ENCODE measurements around the gene PEF1. TPM values are rescaled to one million over a fixed set of nuclear protein-coding genes. Genes with fewer than 3 reads are reported as not detected.

Gene PEF1
- polyA plus RNA-seq, 1 donor: 38.3 TPM

DNA sequence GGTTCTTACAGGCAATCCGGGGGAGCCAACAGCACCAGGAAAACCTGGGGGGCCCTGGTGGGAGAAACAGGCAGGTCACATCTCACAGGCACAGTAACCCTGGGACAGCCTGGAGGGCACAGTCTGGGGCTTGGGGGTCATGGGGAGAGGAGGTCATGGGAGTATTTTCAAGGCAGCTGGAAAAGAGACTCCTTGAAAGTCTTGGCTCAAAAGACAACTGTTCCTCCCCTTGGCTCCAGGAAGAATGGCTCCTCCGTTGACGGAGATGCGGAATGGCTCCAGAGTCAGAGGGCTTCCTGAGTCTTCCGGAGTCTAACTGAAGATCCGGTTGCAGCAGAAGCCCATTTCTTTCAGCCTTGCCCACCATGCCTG lies 25.9 kb upstream of the PEF1 start:
- DNase-seq: peak; percentile 58

DNA sequence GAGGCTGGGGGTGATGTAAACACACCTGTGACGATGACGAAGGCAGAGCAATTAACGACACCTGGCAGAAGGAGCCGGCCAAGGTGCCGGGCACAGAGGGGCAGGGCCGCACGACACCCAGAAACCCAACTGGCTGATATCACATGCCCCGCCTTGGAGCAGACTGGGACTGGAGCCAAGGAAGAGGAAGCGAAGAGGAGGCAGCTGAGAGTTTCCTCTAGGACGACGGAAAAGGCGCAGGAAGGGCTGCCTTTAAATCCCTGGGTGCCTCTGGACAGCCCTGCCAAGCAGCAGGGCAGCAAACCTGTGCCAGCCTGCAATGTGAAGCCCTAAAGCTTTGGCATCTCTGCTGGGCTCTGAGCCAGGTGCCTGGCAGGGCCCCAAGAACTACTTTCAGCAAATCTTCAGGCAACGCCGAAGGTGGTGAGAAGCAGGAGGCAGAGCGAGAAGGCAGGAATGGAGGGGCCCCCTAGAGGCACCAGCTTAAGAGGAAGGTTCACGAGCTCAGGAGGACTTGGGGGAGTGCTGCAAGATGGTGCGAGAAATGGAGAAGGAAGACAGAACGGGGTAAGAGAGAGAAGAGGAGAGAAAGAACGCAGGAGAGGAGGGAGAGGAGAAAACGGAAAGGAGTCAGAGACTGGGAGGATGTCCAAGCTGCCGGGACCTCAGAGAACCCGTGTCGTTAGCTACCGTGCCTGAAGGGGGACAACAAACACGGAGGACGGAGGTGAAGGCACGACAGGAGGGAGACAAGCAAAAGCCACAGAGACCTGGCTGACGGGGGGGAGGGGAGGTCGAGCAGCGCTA lies 25.3 kb upstream of the PEF1 start:
- DNase-seq: peak; percentile 65

DNA sequence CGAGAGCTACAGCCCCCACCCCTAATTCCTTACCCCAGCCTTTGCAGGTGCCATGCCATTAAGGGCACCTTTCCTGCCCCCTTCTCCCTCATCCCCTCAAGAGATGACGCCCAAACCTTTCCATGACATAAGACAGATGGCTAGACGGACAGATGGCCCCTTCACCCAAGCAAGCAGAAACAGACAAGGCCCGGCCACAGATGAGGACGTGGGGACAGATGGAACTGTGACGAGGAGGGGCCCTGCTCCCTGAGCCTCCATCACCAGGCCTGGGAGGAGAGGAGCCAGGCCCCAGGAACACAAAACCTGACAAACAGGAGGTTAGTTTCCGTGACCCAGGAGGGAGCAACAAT lies 24.7 kb upstream of the PEF1 start:
- DNase-seq: no peak

DNA sequence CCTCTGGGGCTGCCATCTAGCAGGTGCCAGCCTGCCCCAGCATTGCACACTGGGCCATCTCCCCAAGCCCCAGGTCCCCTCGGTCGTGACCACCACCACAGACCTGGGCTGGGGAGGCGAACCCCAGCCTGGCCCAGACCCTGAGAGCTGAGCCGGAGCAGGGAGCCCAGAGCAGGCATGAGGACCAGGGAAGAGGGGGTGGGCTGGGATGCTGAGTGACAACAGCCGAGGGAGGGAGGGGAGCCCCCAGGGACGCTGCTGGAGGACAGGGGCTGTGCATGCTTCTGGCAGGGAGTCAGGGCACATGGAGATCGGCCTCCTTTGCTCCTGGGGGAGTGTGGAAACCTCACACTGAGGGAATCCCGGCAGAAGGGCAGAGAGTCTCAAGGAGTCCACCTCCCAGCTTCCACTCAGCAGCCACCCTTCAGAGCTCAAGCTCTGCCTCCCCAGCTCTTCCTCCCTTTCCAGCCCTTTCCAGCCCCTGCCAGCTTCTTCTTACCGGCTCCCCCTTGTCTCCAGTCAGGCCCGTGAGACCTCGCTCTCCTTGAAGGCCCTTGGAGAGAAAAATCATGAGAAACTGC lies 23.7 kb upstream of the PEF1 start:
- no peak for DNase-seq

DNA sequence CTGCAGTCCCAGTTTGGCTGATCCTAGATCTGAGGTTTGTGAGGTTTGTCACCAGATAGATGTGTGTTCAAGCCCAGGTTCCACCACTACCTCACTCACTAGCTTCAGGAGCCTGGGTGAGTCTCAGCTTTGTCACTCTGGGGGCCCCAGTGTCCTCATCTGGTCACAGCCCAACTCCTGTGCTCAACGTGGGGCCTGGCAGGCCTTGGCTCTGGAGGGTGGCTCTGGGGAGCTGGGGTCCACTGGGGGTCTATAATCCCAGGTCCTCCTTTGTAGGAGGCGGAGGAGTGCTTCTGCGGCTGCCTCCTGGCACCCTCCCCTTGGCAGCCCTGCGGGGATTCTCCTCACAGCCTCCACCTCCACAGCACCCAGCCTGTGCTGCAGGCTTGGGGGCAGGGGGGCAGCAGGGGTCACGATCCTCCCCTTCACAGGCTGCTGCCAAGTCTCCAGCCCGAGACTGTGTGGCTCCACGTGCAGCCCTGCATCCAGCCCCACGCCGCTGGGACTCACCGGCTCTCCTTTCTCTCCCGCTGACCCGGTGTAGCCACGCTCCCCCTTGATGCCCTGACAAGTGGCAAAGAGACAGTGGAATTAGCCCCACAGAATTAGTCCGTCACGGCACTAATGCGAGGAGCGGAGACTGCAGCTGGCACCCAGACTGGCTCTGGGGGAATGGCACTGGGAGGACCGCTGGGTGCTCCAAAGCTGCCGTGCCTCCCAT lies 22.5 kb upstream of the PEF1 start:
- no peak for DNase-seq

DNA sequence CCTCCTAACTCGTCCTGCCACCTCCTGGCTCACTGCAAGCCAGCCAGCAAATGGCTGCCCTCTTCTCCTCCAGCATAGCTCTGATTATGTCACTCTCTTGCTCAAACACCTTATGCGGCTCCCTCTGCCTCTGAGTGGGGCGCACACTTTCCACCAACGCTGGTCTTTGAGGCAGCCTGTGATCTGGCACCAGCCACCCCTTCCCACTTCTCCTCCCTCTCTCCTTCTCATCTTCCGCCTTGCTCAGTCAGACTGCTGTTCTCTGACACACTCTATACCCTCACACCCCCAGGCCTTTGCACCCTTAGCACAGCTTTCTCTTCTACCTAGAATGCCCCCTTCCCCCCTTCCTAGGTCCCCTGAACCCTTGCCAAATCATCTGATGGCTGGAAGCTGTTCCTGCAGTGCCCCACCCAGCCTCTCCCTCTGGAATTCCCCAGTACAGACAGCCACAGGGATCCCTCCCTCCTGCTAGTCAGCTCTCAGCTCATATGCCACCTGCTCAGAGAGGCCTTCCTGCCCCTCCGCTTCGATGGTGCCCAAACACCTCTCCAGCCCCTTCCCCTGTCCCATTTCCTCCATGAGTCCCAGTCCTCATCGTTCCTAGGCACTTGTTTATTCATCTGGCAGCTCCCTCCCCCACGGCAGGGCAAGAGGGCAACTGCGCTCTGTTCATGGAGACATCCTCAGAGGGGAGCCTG lies 21.7 kb upstream of the PEF1 start:
- DNase-seq: no peak

DNA sequence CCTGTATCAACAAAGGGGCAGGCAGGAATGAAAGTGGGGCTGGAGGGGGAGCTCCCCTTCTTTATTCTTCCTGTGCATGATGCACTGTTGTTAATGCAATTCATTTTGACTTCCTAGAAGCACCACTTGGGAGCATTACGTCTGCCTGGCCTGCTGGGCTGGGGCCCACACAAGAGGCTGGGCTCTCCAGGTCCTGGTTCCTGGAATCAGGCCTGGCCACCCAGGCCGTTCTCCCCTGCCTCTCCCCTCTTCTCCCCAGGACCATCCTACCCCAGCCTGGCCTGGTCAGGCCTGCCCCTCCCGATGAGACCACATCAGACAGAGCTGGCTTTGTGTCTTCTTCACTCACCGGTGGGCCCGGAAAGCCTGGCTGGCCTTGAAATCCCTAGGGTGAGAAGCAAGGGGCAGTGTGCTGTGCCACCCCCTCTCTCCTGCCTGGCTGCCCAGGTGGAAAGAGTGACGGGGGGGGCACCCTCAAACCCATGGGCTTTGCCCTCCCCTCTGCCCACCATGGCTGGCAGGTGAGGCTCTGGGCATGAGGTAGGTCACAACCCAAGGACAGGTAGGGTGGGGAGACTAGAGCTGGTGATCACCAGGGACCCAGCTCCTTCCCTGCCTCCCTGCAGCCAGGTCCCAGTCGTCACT lies 20.7 kb upstream of the PEF1 start:
- peak; percentile 68 for DNase-seq

DNA sequence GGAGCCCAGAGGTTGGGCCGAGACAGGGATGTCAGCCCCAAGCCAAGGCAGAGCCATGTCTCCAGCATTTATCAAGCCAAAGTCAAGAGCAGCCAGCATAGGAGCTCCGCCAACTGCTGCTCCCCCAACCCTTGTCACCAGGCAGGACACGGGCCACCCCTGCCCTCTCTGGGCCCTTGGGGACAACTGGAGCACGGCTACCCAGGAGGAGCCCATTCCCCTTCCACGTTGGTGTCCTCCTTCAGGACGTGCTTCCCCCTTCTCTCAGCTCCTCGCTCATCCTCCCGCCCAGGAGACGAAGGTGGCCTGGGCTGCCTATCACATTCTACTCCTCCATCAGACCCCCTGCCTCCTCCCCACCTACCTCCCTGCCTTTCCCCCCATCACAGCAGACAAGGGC lies 19.9 kb upstream of the PEF1 start:
- no peak for DNase-seq

DNA sequence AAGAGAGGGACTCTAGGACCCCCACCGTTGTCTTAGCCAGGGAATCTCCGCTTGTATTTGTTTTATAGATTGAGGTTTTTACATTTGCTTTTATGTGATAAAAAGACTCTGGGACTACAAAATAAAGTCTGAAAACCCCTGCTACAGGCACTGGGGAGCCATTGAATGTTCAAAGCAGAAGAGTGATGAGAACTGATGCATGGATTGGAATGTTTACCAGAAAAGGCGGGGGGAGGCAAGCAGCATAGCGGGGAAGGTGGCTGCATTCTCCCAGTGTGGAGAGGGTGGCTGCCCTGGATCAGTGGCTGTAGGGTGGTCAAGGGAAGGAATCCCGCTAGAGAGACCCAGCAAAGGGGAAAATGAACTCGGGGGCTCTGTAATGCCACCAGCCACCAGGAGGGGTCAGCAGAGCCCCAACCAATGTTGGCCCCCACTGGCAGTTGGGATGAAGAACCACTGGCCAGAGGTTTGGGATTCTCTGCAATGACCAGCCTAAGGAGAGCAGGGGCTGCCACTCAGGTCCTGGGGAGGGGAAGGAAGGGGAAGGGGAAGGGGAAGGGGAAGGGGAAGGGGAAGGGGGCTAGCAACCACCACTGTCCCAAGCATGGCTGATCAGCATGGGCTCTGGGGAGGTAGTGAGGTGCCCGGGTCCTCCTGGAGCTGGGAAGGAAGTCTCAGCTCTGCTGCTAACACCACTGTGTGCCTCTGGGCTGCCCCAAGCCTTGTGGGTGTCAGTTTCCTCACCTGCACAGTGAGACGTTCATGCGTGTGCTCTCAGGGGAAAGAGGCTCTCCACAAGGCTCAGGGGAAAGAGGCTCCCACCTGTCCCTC lies 19.2 kb upstream of the PEF1 start:
- DNase-seq: peak; percentile 69

DNA sequence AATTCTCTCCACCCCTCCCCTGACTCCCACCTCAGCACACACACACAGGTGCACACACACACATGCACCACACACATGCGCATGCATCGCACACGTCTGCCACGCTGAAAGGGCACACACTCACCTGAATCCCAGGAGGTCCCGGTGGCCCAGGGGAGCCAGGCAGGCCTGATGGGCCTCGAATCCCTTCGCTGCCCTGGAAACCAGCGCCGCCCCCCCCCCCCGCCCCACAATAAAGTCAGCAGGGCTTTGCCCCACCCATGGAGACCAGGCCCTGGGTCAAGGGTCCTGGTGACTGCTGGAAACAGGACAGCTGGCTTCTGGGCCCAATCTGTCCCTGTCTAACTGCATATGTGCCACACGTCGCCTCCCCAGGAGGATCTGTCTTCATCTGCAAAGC lies 17.8 kb upstream of the PEF1 start:
- no peak for DNase-seq

DNA sequence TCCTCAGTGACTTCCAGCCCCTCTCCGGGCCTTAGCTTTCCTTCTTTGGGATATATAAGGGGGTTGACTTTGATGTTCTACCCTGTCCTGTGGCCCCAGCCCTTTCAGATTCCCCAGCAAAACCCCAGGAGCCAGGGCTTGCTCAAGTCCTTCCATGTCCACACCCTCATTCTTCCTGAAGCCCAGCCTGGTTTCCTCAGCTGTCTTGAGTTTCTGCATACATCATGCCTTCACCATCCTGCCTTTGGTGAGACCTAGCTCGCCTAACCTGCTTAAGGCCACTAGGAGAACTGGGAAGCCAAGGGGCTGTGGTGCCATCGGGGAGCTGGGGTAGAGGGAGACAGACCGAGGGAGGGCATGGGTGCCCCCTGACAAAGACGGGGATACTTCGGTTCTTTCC lies 17.2 kb upstream of the PEF1 start:
- no peak for DNase-seq

DNA sequence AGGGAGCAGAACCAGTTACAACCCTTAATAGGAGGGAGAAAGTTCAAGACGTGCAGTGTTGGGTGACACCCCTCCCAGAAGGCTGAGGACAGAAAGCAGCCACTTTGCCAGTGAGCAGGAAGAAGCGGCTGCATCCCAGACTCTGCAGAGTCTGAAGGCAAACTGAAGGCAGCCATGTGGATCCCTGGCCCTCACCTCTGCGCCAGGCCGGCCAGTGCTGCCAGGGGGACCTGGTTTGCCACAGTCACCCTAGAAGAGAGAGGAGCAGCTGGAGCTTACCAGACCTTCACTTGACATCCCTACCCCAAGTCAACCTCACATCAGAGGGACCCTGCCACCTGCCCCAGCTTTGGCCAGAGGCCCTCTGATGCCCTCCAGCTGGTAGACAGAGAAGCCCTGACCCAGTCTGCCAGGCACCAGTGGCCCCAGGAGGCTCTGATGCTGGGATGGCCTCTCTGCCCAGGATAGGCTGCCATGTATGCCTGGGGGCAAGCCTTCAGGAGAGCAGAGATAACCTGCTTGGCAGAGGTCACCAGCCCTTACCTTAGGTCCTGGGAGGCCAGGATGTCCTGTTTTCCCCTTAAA lies 16.3 kb upstream of the PEF1 start:
- no peak for DNase-seq

DNA sequence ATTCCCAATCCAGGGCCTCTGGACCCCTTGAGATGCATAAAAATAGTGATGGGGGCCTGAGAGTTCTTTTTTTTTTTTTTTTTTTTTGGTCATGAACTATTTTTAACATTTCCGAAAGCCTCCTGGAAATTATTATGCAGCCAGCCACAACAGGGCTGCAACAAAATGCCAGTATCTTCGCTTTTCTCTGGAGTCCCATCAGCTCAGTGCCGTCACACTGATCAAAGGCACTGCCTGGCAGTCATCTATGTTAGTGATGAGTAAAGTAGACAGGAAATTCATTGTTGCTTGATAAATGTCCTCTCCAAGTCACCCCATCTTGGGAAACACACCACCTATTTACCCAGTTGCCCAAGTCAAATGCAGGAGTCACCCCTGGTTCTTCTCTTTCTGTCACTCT lies 15.2 kb upstream of the PEF1 start:
- no peak for DNase-seq

DNA sequence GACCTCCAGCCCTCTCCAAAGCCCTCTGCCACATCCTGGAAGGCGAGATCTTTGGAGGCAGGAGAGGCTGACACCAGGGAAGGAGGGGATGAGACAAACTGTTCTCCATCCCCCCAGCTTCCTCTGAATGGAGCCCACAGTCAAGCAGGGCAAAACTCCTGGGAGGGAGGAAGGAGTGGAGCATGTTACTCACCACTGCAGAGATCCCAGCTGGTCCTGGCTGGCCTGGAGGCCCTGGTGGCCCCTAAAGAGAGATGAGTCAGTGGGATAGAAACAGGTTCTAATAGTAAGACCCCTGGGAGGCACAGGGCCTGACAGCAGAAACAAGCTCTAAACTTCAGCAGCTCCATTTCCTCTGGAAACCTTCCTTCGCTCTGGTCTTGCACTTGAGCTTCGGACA lies 14.0 kb upstream of the PEF1 start:
- DNase-seq: no peak

DNA sequence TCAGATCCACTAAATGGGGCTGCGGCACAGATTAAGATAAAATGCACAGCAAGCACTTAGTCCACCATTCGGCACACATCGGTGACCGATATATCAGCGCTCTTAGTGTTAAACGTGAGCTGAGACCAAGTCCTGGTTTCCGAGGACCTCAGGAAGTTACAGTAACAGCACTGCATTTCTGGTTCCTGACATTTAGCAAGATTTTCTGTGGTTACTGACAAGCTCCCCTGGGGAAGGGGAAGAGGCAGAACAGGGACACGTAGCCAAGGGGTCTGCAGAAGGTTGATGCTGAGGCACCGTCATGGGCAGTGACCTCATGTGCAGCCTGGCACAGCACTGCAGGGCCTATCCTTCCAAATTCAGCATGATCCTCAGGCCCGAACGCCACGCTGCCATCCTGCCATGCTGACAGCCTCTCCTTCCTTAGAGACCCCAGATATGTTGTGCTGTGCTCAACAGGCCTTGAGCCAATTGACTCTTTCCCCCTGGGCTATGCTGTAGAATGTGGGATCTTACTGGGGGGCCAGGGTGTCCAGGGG lies 13.4 kb upstream of the PEF1 start:
- DNase-seq: no peak

DNA sequence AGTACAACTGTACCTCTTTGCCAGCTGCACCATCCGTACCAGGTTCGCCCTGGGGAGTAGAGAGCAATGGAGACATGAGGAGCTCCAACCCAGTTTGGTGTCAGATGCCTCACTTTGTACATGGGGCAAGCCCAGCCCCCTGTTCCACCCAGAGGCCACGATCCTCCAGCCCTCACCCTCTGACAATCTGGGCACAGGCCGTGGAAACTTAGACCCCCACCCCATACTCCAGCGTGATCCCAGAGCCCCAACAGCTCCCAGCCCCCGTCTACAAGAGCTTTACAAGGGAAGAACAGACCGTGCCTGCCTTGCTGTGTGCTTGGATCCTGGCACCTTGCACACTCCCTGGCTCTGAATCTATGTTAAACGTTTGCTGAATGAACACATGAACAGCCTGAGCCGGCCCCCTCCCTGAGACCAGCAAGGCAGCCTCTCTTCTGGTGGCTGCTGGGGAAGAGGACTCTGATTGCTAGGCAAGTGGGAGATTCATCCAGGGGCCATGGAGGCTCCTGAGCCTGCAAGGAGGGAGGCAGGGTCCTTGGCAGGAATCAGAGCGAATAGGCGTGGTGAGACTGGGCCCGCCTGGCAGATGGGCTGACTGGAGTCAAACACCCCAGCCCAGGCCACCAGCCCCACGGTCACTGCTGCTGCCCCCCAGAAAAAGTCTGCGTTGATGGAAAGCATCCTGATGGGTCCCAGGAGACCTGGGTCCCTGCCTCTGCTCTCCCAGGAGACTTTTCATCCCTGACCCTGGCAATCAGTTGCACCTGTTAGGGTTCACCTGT lies 12.5 kb upstream of the PEF1 start:
- DNase-seq: no peak

DNA sequence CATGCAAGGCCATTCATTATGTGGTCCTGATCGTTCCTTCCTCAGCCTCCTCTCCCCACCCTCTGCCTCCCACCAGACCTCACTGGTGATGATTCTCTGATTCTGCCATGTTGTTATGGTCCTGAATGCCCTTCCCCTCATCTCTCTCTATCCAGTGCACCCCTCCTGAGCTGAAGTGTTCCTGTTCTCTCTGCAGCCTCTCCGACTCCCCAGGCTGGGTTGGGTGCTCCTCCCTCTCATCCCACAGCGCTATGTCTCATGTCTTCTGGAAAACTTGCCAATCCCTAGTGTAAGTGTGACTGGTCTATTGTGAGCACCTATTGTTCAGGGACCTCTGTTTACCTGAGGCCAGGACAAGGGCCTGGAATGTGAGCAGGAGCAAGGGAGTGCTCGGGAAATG lies 11.1 kb upstream of the PEF1 start:
- DNase-seq: no peak

DNA sequence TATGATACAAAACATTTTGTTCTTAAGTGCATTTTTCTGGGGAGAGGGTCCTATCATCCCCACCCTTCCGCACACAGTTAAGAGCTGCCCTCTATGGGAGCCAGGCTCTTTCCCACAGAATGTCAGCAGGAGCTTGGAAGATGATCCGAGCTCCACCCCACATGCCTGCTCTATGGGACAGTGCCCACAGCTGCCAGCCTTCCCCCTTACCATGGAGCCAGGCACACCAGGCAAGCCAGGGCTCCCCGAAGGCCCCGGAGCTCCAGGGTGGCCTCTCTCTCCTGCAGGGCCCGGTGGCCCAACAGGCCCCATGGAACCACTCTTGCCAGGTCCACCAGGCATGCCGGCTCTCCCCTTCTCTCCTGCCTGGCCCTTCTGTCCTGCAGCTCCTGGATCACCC lies 10.4 kb upstream of the PEF1 start:
- DNase-seq: no peak

DNA sequence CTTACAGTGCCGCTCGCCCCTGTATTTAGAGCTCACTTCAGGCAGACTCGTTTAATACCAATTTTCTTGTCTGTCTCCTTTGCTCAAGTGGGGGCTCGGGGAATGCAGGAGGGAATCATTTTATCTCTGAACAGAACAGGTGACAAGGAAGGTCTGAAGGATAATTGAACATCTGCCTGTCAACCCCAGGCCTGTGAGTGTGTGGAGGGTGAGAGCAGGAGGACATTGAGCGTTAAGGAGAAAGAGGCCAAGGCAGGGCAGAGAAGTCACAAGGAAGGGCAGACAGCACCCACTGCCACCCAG lies 9.7 kb upstream of the PEF1 start:
- DNase-seq: no peak

DNA sequence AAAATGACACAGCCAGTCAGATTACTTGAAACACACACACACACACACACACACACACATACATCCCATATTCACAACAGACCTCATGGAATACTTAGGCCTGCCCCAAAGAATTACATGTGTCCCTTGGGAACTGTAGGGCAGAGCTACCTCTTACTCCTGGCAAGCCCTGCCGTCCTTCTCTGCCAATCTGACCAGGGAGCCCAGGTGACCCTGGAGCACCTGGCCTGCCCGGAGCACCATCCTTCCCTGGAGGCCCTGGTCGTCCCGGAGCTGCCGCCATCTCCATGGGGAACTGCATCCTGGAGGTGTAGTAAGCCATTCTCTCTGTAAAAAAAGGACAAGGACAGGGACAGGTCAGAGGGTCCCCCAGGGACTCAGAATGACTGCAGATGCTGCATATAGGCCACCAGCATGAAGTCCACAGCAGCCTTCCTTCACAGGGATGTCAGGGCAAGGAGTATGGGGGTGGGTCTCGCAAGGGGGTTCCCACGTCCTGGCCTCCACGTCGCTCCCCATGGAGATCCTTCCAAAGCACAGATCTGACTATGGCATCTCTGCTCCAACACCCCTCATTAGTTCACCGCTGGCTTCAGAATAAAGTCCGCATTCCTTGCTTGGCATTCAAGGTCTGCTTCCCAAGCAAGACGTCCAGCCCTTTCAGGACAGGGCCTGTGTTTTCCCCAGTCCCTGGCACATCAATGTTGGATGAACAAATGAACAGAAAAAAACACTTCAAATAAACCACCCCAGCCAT lies 9.2 kb upstream of the PEF1 start:
- DNase-seq: no peak
